Skeletal muscle satellite cell (primary cell): ENCODE results near the gene EXOC2.
"Not testable (repeated sequence)": the region's sequence is repeated elsewhere in the genome, so short reads cannot be mapped to it uniquely, and the experiment has no call there.

Experiments used
- H3K27me3 ChIP-seq: 2 replicates; pipeline ENCODE4 v1.7.0; 2013; ENCODE audit warnings: low read length; ENCODE audit not compliant: control insufficient read depth, insufficient read depth
- H3K36me3 ChIP-seq: 2 replicates; pipeline ENCODE4 v1.7.0; 2013; ENCODE audit warnings: mild to moderate bottlenecking, control low read depth, low read length; ENCODE audit not compliant: insufficient read depth
- H3K4me1 ChIP-seq: 2 replicates; pipeline ENCODE4 v1.7.0; 2013; ENCODE audit warnings: low read length; ENCODE audit not compliant: control insufficient read depth, insufficient read depth
- H3K4me2 ChIP-seq: 2 replicates; pipeline ENCODE4 v1.7.0; 2013; ENCODE audit warnings: mild to moderate bottlenecking, low read length
- H3K4me3 ChIP-seq: 2 replicates; pipeline ENCODE4 v1.7.0; 2013; ENCODE audit warnings: low read length
- H3K9ac ChIP-seq: 2 replicates; pipeline ENCODE4 v1.7.0; 2013; ENCODE audit warnings: mild to moderate bottlenecking, low read depth, low read length, moderate library complexity
- H3K9me3 ChIP-seq: replicated peaks from 2 replicates; pipeline ENCODE4 v1.7.0; 2013; ENCODE audit warnings: mild to moderate bottlenecking, control low read depth, low read length

Gene EXOC2

GRCh38 chr6:706819-707381 is 14.0 kb upstream of the EXOC2 start:
- Histone ChIP-seq H3K9ac (no peak overlapping the region), H3K4me1 (peaks cover 7% of the 10 kb centered on the region), H3K4me2 (no peak overlapping the region), H3K4me3 (no peak overlapping the region), H3K36me3 (no peaks in the 10 kb centered on the region), H3K9me3 (no peaks in the 10 kb centered on the region), H3K27me3 (peaks cover 8% of the 10 kb centered on the region)

DNA sequence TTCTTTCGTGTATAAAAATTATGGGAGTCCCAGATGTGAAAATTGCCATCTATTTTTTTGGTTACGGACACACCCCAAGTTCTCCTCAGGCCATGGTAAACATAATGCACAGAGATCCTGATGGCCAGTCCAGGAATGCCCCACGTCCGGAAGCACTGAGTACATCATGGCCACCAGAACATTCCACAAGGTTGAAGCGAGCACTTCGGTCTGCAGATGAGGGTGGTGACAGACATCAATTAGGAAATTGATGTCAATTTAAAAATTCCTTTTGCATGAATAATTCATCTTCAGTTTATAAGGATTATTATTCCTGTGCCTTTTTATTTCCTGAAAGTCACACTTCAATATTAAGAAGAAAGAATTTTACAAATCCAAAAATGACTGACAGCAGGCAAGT is 13.2 kb upstream of the EXOC2 start:
- Histone ChIP-seq H3K4me1 (peaks cover 5% of the 10 kb centered on the region), H3K9me3 (no peaks in the 10 kb centered on the region), H3K4me3 (no peak overlapping the region), H3K36me3 (no peaks in the 10 kb centered on the region), H3K9ac (no peak overlapping the region), H3K27me3 (peaks cover 15% of the 10 kb centered on the region), H3K4me2 (no peak overlapping the region)

DNA sequence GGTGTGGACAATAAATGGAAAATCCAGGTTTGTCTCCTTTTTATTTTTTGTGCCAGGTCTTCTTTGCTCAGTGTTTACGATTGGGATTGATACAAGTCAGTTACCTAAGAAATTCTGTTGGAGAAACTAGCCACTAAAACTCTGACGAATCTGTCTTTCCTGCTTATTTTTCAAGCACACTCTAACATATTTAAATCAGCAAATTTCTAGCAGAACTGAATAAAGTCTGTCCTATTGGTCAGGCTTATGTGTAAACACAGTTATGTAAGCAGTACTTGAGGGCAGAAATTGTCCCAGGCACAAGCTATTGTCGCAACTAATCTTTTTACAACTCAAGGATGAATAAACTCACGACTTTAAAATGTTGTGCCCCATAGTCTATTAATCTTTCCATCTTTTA is 12.1 kb upstream of the EXOC2 start:
- H3K9ac ChIP-seq: no peak overlapping the region
- no peak overlapping the region for H3K4me3 ChIP-seq

DNA sequence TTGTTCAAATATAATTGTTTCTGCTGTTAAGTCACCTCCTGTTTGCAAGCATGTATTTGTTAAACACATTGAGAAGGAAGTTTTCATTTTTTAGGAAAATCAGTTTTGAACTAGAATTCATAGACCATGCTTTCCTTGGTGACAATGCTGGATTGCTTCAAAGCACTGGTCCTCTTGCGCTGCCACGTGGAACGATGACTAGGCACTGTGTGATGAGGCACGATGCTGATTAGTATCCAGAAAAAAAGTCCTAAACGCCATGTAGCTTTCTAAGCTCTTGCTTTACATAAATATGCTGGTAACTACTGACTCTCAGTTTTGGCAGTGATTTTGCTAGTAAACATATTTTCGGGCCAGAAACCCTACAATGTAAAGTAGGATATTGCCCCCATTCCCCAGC is 11.1 kb upstream of the EXOC2 start:
- H3K4me1 ChIP-seq: no peaks in the 10 kb centered on the region
- H3K9me3 ChIP-seq: no peaks in the 10 kb centered on the region
- peaks cover 23% of the 10 kb centered on the region for H3K27me3 ChIP-seq
- H3K4me2 ChIP-seq: no peak overlapping the region
- no peaks in the 10 kb centered on the region for H3K36me3 ChIP-seq
- H3K4me3 ChIP-seq: no peak overlapping the region
- no peak overlapping the region for H3K9ac ChIP-seq

More for the DNA sequence above, 12.1 kb upstream of the EXOC2 start:
- Histone ChIP-seq H3K36me3 (no peaks in the 10 kb centered on the region), H3K4me2 (no peak overlapping the region), H3K9me3 (no peaks in the 10 kb centered on the region), H3K27me3 (peaks cover 23% of the 10 kb centered on the region), H3K4me1 (no peaks in the 10 kb centered on the region)

GRCh38 chr6:703552-703951 is 10.6 kb upstream of the EXOC2 start:
- H3K4me2 ChIP-seq: no peak overlapping the region
- no peaks in the 10 kb centered on the region for H3K9me3 ChIP-seq
- peaks cover 23% of the 10 kb centered on the region for H3K27me3 ChIP-seq
- H3K9ac ChIP-seq: no peak overlapping the region
- H3K36me3 ChIP-seq: no peaks in the 10 kb centered on the region
- no peak overlapping the region for H3K4me3 ChIP-seq
- no peaks in the 10 kb centered on the region for H3K4me1 ChIP-seq

DNA sequence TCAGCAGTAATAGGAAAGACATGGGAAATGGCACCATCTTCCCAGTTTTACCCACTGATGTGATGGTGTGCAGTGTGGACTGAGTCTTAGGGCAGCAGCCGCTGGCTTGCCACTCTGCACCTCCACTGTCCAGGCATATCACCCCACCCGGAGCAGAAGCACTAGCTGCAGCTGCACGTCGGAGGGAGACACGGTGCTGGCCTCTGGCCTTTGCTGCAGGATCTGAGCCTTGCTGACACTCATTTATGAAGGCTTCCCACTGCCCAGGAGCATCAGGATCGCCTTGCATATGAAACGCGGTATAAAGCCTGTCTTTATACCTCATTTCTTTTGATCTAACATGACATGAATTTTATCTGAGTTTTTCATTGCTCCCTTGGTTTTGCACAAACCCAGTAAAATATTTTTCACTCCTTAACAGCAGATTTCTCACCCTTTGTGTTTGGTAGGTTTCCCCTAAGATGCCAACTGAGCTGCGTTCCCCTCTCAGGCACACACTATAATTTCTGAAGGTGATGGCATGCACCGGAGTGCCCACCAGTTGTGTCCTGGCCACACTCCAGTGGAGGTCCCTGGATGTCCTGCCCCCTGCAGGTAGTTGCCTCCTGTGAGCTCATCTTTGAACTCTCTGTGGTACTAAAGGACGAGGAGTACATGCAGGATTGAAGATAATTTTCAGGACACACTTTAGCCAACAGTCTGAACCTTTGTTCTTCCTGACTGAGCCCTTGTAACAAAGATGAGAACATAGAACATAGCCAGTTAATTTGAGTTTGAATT is 9.0 kb upstream of the EXOC2 start:
- Histone ChIP-seq H3K4me2 (no peak overlapping the region), H3K9ac (no peak overlapping the region), H3K27me3 (peaks cover 19% of the 10 kb centered on the region), H3K9me3 (no peaks in the 10 kb centered on the region), H3K36me3 (no peaks in the 10 kb centered on the region), H3K4me1 (no peaks in the 10 kb centered on the region), H3K4me3 (no peak overlapping the region)

- Histone ChIP-seq H3K9me3 (no peaks in the 10 kb centered on the region), H3K4me1 (no peaks in the 10 kb centered on the region), H3K9ac (no peak overlapping the region), H3K4me3 (no peak overlapping the region), H3K36me3 (no peaks in the 10 kb centered on the region), H3K4me2 (no peak overlapping the region), H3K27me3 (peaks cover 19% of the 10 kb centered on the region)
Measured at GRCh38 chr6:701215-701614, 8.3 kb upstream of the EXOC2 start.

DNA sequence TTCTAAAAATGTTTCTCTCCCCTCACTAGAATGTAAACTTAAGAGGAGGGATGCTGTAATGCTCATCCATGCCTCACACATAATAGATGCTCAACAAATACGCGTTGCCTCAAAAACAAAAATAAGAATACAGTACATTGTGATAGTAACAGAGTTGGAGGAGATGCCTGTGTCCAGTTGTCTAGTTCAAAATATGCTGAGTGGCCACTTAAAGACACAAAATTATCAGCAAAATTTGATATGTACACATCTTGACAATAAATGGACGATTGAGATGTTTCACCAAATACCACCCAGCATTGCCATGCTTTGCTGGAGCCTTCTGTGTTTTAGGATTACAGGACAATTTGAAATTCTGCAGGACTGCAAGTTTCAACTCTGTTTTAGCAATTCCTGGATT is 7.6 kb upstream of the EXOC2 start:
- Histone ChIP-seq H3K27me3 (peaks cover 19% of the 10 kb centered on the region), H3K4me1 (no peaks in the 10 kb centered on the region), H3K4me2 (no peak overlapping the region), H3K36me3 (no peaks in the 10 kb centered on the region), H3K9me3 (no peaks in the 10 kb centered on the region), H3K9ac (no peak overlapping the region), H3K4me3 (no peak overlapping the region)

DNA sequence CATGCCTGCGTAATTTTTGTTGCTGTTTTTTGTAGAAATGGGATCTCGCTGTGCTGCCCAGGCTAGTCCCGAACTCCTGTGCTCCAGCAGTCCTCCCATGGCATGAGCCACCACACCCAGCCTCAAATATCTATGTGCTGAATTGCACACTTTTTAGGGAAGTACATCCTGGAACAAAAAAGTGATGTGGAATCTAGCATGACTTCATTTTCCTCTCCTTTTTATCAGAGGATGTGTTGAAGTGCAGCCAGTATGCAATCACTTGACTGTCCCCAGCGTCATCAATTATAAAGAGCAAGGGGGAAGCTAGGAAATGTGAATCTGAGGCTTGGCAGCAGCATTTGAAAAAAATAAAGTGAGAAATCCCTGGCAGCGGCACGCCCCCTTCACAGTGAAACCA is 6.4 kb upstream of the EXOC2 start:
- Histone ChIP-seq H3K4me3 (no peak overlapping the region), H3K27me3 (peaks cover 19% of the 10 kb centered on the region), H3K4me1 (no peaks in the 10 kb centered on the region), H3K9ac (no peak overlapping the region), H3K36me3 (no peaks in the 10 kb centered on the region), H3K9me3 (no peaks in the 10 kb centered on the region), H3K4me2 (no peak overlapping the region)

DNA sequence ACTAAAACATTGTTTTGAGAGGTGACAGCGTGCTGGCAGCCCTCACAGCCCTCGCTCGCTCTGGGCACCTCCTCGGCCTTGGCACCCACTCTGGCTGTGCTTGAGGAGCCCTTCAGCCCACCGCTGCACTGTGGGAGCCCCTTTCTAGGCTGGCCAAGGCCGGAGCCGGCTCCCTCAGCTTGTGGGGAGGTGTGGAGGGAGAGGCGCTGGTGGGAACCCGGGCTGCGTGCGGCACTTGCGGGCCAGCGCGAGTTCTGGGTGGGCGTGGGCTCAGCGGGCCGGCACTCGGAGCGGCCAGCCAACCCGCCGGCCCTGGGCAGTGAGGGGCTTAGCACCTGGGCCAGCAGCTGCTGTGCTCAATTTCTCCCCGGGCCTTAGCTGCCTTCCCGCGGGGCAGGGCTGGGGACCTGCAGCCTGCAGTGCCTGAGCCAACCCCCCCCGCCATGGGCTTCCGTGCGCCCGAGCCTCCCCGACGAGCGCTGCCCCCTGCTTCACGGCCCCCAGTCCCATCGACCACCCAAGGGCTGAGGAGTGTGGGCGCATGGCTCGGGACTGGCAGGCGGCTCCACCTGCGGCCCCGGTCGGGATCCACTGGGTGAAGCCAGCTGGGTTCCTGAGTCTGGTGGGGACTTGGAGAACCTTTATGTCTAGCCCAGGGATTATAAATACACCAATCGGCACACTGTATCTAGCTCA is 1.6 kb upstream of the EXOC2 start:
- not testable (repeated sequence) for H3K9me3 ChIP-seq, H3K36me3 ChIP-seq, H3K4me3 ChIP-seq, H3K9ac ChIP-seq, H3K4me2 ChIP-seq, H3K27me3 ChIP-seq, H3K4me1 ChIP-seq

GRCh38 chr6:693723-694009 is 727 bp upstream of the EXOC2 start:
- H3K4me1 ChIP-seq: peaks cover 3% of the 10 kb centered on the region
- H3K27me3 ChIP-seq: no peaks in the 10 kb centered on the region
- H3K4me3 ChIP-seq: peak overlapping the region; percentile 81
- H3K9me3 ChIP-seq: no peaks in the 10 kb centered on the region
- no peaks in the 10 kb centered on the region for H3K36me3 ChIP-seq
- peak overlapping the region; percentile 85 for H3K4me2 ChIP-seq
- H3K9ac ChIP-seq: no peak overlapping the region
